K562 (cell line): ENCODE results near the gene INSL3. TPM values are rescaled to one million over a fixed set of nuclear protein-coding genes. Genes with fewer than 3 reads are reported as not detected.

Experiments used
- ARID1B ChIP-seq: fragments of 450-650 bp; IDR thresholded peaks from 2 replicates; pipeline ENCODE4 v1.6.1; 2016; ENCODE audit warnings: antibody characterized with exemption, mild to moderate bottlenecking, inconsistent platforms
- CREB3 ChIP-seq: fragments of 450-650 bp; conservative IDR thresholded peaks from 2 replicates; pipeline ENCODE4 v1.6.1; 2016; ENCODE audit warnings: missing genetic modification characterization, low read depth, mild to moderate bottlenecking, missing compliant biosample characterization, moderate library complexity
- HDGF ChIP-seq: fragments of 450-650 bp; IDR thresholded peaks from 2 replicates; pipeline ENCODE4 v1.6.1; 2016
- ID3 ChIP-seq, 2 experiments: fragments of 250-450 bp in 1 of 2; fragments of 450-650 bp in 1 of 2; sonication (Bioruptor Pico) in 1 of 2; IDR thresholded peaks; 2 replicates each; pipeline versions ENCODE4 v1.6.1 to v1.8.0; 2016 to 2021; ENCODE audit warnings: mild to moderate bottlenecking in 2 of 2, moderate library complexity in 2 of 2, missing compliant biosample characterization in 1 of 2, missing genetic modification characterization in 1 of 2
- KAT2B ChIP-seq: IDR thresholded peaks from one replicate; pipeline ENCODE4 v1.6.1; 2012; ENCODE audit warnings: low read depth, mild to moderate bottlenecking, control low read depth, inconsistent platforms, low read length, moderate library complexity
- KAT7 ChIP-seq: sonication (generic); formaldehyde crosslinking; IDR thresholded peaks from 2 replicates; pipeline ENCODE4 v1.8.0; 2022; ENCODE audit warnings: missing genetic modification reagents, mild to moderate bottlenecking, borderline replicate concordance
- KDM1A ChIP-seq, 2 experiments: fragments of 450-650 bp; IDR thresholded peaks; 2 replicates each; pipeline ENCODE4 v1.6.1; 2016; ENCODE audit warnings: mild to moderate bottlenecking in 2 of 2
- L3MBTL2 ChIP-seq: fragments of 450-650 bp; IDR thresholded peaks from 2 replicates; pipeline ENCODE4 v1.6.1; 2016; ENCODE audit warnings: mild to moderate bottlenecking, moderate library complexity
- MBD1 ChIP-seq: fragments of 250-450 bp; sonication (Bioruptor Pico); IDR thresholded peaks from 2 replicates; pipeline ENCODE4 v1.8.0; 2022; ENCODE audit warnings: inconsistent platforms
- NCOA6 ChIP-seq: fragments of 450-650 bp; IDR thresholded peaks from 2 replicates; pipeline ENCODE4 v1.6.1; 2017; ENCODE audit warnings: mild to moderate bottlenecking
- NFATC3 ChIP-seq: fragments of 450-650 bp; IDR thresholded peaks from 2 replicates; pipeline ENCODE4 v1.6.1; 2017; ENCODE audit warnings: mild to moderate bottlenecking
- NR2C1 ChIP-seq, 2 experiments: fragments of 450-650 bp; IDR thresholded peaks; 2 replicates each; pipeline ENCODE4 v1.6.1; 2017; ENCODE audit warnings: mild to moderate bottlenecking in 2 of 2, antibody characterized with exemption in 1 of 2, inconsistent platforms in 1 of 2, missing compliant biosample characterization in 1 of 2, missing genetic modification characterization in 1 of 2
- PHF21A ChIP-seq: fragments of 450-650 bp; IDR thresholded peaks from 2 replicates; pipeline ENCODE4 v1.6.1; 2017; ENCODE audit warnings: low read depth, borderline replicate concordance
- RFX1 ChIP-seq: fragments of 450-650 bp; IDR thresholded peaks from 2 replicates; pipeline ENCODE4 v1.6.1; 2016; ENCODE audit warnings: mild to moderate bottlenecking, moderate library complexity
- SIN3A ChIP-seq, 2 experiments: fragments of 150-350 bp in 1 of 2; IDR thresholded peaks; 2 replicates each; pipeline ENCODE4 v1.6.1; 2011 to 2016; ENCODE audit warnings: borderline replicate concordance in 2 of 2, low read depth in 2 of 2, low read length in 2 of 2, mild to moderate bottlenecking in 2 of 2, moderate library complexity in 2 of 2; ENCODE audit not compliant: control insufficient read depth in 1 of 2
- SNAPC5 ChIP-seq: fragments of 250-450 bp; sonication (Bioruptor Pico); IDR thresholded peaks from 2 replicates; pipeline ENCODE4 v1.8.0; 2021; ENCODE audit warnings: moderate library complexity, mild to moderate bottlenecking, inconsistent platforms
- XRCC5 ChIP-seq: fragments of 200-400 bp; formaldehyde crosslinking; IDR thresholded peaks from 2 replicates; pipeline ENCODE4 v1.6.1; 2017; ENCODE audit warnings: low read depth, mild to moderate bottlenecking, low read length
- ZBTB2 ChIP-seq: fragments of 450-650 bp; IDR thresholded peaks from 2 replicates; pipeline ENCODE4 v1.6.1; 2016; ENCODE audit warnings: antibody characterized with exemption
- ZNF253 ChIP-seq: fragments of 250-450 bp; sonication (Bioruptor Pico); conservative IDR thresholded peaks from 2 replicates; pipeline ENCODE4 v1.6.1; 2021; ENCODE audit warnings: mild to moderate bottlenecking
- ZNF431 ChIP-seq: sonication (generic); formaldehyde crosslinking; IDR thresholded peaks from 2 replicates; pipeline ENCODE4 v1.8.0; 2022; ENCODE audit warnings: mild to moderate bottlenecking, missing genetic modification reagents
- ZNF449 ChIP-seq: fragments of 250-450 bp; sonication (Bioruptor Pico); IDR thresholded peaks from 2 replicates; pipeline ENCODE4 v1.8.0; 2022; ENCODE audit warnings: moderate library complexity, mild to moderate bottlenecking, inconsistent platforms
- polyA plus RNA-seq, 8 experiments: library from polyadenylated mRNA; depleted of rRNA in 4 of 8; stranded (reverse) in 5 of 8; unstranded in 3 of 8; fragments of >200 nt; fragmentation: Nextera tagmentation in 2 of 8; fragmentation: Illumina TruSeq in 1 of 8; extraction: Ambion mirVana in 2 of 8; extraction: Trizol in 1 of 8; gene quantifications; 2 replicates each; pipeline versions ENCODE4 v1.2.1 to v1.2.3, GENCODE V29; 2011 to 2014; ENCODE audit warnings: inconsistent platforms in 1 of 8, missing spikeins in 1 of 8
- total RNA-seq, 7 experiments: library from RNA; depleted of rRNA in 6 of 7; stranded (reverse); fragments of >200 nt in 6 of 7; fragmentation: Illumina TruSeq in 2 of 7; extraction: Trizol in 2 of 7; gene quantifications; 2 replicates each; pipeline versions ENCODE4 v1.2.1 to v1.2.3, GENCODE V29; 2011 to 2021; ENCODE audit warnings: low replicate concordance in 1 of 7

INSL3 gene
- total and polyA plus RNA-seq, 9 of the 15 experiments (the other 6 are each of a cell fraction or from before 2014, with no cell fraction given): not detected

- TF ChIP-seq KAT2B (no peak), NCOA6 (no peak), RFX1 (no peak), SNAPC5 (CRISPR knock-in tag) (no peak), ZNF253 (CRISPR knock-in tag) (no peak), CREB3 (tag) (no peak), NR2C1 (IDR thresholded peaks at IDR 0.05) (no peak), NR2C1 (tag; IDR thresholded peaks at IDR 0.05) (no peak), L3MBTL2 (0 out of 2 replicates have a peak, but pooled peaks have one; percentile 20), PHF21A (no peak), ID3 (CRISPR knock-in tag; IDR thresholded peaks at IDR 0.05) (no peak), ID3 (tag; IDR thresholded peaks at IDR 0.05) (peak; percentile 29; the same call in 1 of the 2 replicates), ARID1B (no peak), ZBTB2 (no peak; the same call in 1 of the 2 replicates), SIN3A (IDR thresholded peaks at IDR 0.05; ENCODE audit: borderline replicate concordance in 2 of 2, control insufficient read depth in 1 of 2, low read depth in 2 of 2, low read length in 2 of 2) (no peak), NFATC3 (no peak), ZNF431 (CRISPR knock-in tag) (no peak), HDGF (no peak), KDM1A (IDR thresholded peaks at IDR 0.05) (no peak), MBD1 (CRISPR knock-in tag) (no peak), KAT7 (CRISPR knock-in tag) (no peak), XRCC5 (peak; percentile 78; the same call in 1 of the 2 replicates), ZNF449 (CRISPR knock-in tag) (no peak)
These were observed 34.2 kb upstream of the INSL3 start (continued) for GRCh38 chr19:17855280-17856152.
